ENCODE results near the gene CNTNAP1.

The CNTNAP1 gene

GRCh38 chr17:42704490-42704836 lies 22.1 kb downstream of the CNTNAP1 start:
- Histone ChIP-seq H3K36me3 (ENCODE audit: insufficient read depth, low read length) (peaks cover 45% of the 10 kb centered on the region; the same call in 1 of the 2 replicates), H3F3A (ENCODE audit: low read depth) (no peaks in the 10 kb centered on the region), H3K79me2 (ENCODE audit: insufficient read depth, low read length) (no peaks in the 10 kb centered on the region), H4K20me1 (ENCODE audit: insufficient read depth, low read length, poor library complexity, severe bottlenecking) (peaks cover 4% of the 10 kb centered on the region), H3K4me2 (ENCODE audit: low read depth, low read length, poor library complexity, severe bottlenecking) (no peak overlapping the region), H3K9me2 (replicated peaks; ENCODE audit: low read depth, low read length) (no peaks in the 10 kb centered on the region), H3K9me3 (ENCODE audit: insufficient read depth, low read depth, low read length) (no peaks in the 10 kb centered on the region), H3K4me1 (ENCODE audit: insufficient read depth, low read length, poor library complexity, severe bottlenecking) (peaks cover 7% of the 10 kb centered on the region), H3K4me3 (ENCODE audit: low read length, poor library complexity, severe bottlenecking) (no peak overlapping the region), H3K27me3 (ENCODE audit: insufficient read depth, low read length, poor library complexity, severe bottlenecking) (no peaks in the 10 kb centered on the region), H3K9ac (ENCODE audit: low read depth, low read length, poor library complexity, severe bottlenecking) (no peak overlapping the region), H2AFZ (ENCODE audit: low read length) (no peak overlapping the region)
- no peak for TF ChIP-seq EZH2phosphoT487 (IDR thresholded peaks at IDR 0.05; ENCODE audit: borderline replicate concordance)
- TF ChIP-seq CTCF (conservative IDR thresholded peaks at IDR 0.05; ENCODE audit: low read length) = no peak

GRCh38 chr17:42704837-42705494 lies 22.6 kb downstream of the CNTNAP1 start:
- H3K9ac ChIP-seq (ENCODE audit: low read depth, low read length, poor library complexity, severe bottlenecking) = no peak overlapping the region
- no peak for TF ChIP-seq EZH2phosphoT487 (IDR thresholded peaks at IDR 0.05; ENCODE audit: borderline replicate concordance)
- TF ChIP-seq CTCF (conservative IDR thresholded peaks at IDR 0.05; ENCODE audit: low read length) = no peak
- peaks cover 50% of the 10 kb centered on the region; the same call in 1 of the 2 replicates for H3K36me3 ChIP-seq (ENCODE audit: insufficient read depth, low read length)
- H3F3A ChIP-seq (ENCODE audit: low read depth) = no peaks in the 10 kb centered on the region
- no peaks in the 10 kb centered on the region for H3K79me2 ChIP-seq (ENCODE audit: insufficient read depth, low read length)
- no peak overlapping the region for H3K4me2 ChIP-seq (ENCODE audit: low read depth, low read length, poor library complexity, severe bottlenecking)
- H3K9me3 ChIP-seq (ENCODE audit: insufficient read depth, low read depth, low read length) = no peaks in the 10 kb centered on the region
- peaks cover 4% of the 10 kb centered on the region for H4K20me1 ChIP-seq (ENCODE audit: insufficient read depth, low read length, poor library complexity, severe bottlenecking)
- peaks cover 7% of the 10 kb centered on the region for H3K4me1 ChIP-seq (ENCODE audit: insufficient read depth, low read length, poor library complexity, severe bottlenecking)
- no peaks in the 10 kb centered on the region for H3K27me3 ChIP-seq (ENCODE audit: insufficient read depth, low read length, poor library complexity, severe bottlenecking)
- no peak overlapping the region for H3K4me3 ChIP-seq (ENCODE audit: low read length, poor library complexity, severe bottlenecking)
- H2AFZ ChIP-seq (ENCODE audit: low read length) = no peak overlapping the region
- no peaks in the 10 kb centered on the region for H3K9me2 ChIP-seq (replicated peaks; ENCODE audit: low read depth, low read length)

GRCh38 chr17:42706732-42707131 lies 24.4 kb downstream of the CNTNAP1 start:
- H3K4me2 ChIP-seq (ENCODE audit: low read depth, low read length, poor library complexity, severe bottlenecking) = no peak overlapping the region
- TF ChIP-seq EZH2phosphoT487 (IDR thresholded peaks at IDR 0.05; ENCODE audit: borderline replicate concordance) (peak; percentile 53; the same call in 1 of the 2 replicates), CTCF (conservative IDR thresholded peaks at IDR 0.05; ENCODE audit: low read length) (no peak)
- no peaks in the 10 kb centered on the region for H3K79me2 ChIP-seq (ENCODE audit: insufficient read depth, low read length)
- H3K4me3 ChIP-seq (ENCODE audit: low read length, poor library complexity, severe bottlenecking) = no peak overlapping the region
- peaks cover 4% of the 10 kb centered on the region for H4K20me1 ChIP-seq (ENCODE audit: insufficient read depth, low read length, poor library complexity, severe bottlenecking)
- no peak overlapping the region for H3K9ac ChIP-seq (ENCODE audit: low read depth, low read length, poor library complexity, severe bottlenecking)
- no peaks in the 10 kb centered on the region for H3K9me3 ChIP-seq (ENCODE audit: insufficient read depth, low read depth, low read length)
- no peak overlapping the region for H2AFZ ChIP-seq (ENCODE audit: low read length)
- peaks cover 58% of the 10 kb centered on the region; the same call in 1 of the 2 replicates for H3K36me3 ChIP-seq (ENCODE audit: insufficient read depth, low read length)
- H3K9me2 ChIP-seq (replicated peaks; ENCODE audit: low read depth, low read length) = no peaks in the 10 kb centered on the region
- peaks cover 7% of the 10 kb centered on the region for H3K4me1 ChIP-seq (ENCODE audit: insufficient read depth, low read length, poor library complexity, severe bottlenecking)
- H3K27me3 ChIP-seq (ENCODE audit: insufficient read depth, low read length, poor library complexity, severe bottlenecking) = no peaks in the 10 kb centered on the region
- no peaks in the 10 kb centered on the region for H3F3A ChIP-seq (ENCODE audit: low read depth)
